MM.1S (cell line): ENCODE data around the gene IL13.

Source experiments
- DNase-seq: peaks from one replicate; pipeline ENCODE4 v3.0.0-alpha.2; 2015
- H2AFZ ChIP-seq: fragments of 300-600 bp; sonication (generic); 2 replicates; pipeline ENCODE4 v1.6.0; 2016; ENCODE audit warnings: antibody characterized with exemption, low read length
- H3F3A ChIP-seq: fragments of 300-600 bp; sonication (generic); 2 replicates; pipeline ENCODE4 v1.6.1; 2016; ENCODE audit warnings: mild to moderate bottlenecking, antibody characterized with exemption, low read length, moderate library complexity, mixed read lengths; ENCODE audit not compliant: insufficient read depth
- H3K27ac ChIP-seq: fragments of 300-600 bp; sonication (generic); 2 replicates; pipeline ENCODE4 v1.5.1; 2016; ENCODE audit warnings: mild to moderate bottlenecking, low read length
- H3K27me3 ChIP-seq: fragments of 300-600 bp; sonication (generic); replicated peaks from 2 replicates; pipeline ENCODE4 v1.6.0; 2016; ENCODE audit warnings: low read length; ENCODE audit not compliant: insufficient read depth
- H3K36me3 ChIP-seq: fragments of 300-600 bp; sonication (generic); replicated peaks from 2 replicates; pipeline ENCODE4 v1.6.1; 2016; ENCODE audit warnings: mild to moderate bottlenecking, low read length, mixed read lengths; ENCODE audit not compliant: insufficient read depth
- H3K4me1 ChIP-seq: fragments of 300-600 bp; sonication (generic); 2 replicates; pipeline ENCODE4 v1.6.1; 2016; ENCODE audit warnings: low read length, mixed read lengths
- H3K4me2 ChIP-seq: fragments of 300-600 bp; sonication (generic); 2 replicates; pipeline ENCODE4 v1.6.0; 2016; ENCODE audit warnings: low read depth, low read length
- H3K4me3 ChIP-seq: fragments of 300-600 bp; sonication (generic); 2 replicates; pipeline ENCODE4 v1.5.1; 2016; ENCODE audit warnings: low read length, mixed read lengths
- H3K79me2 ChIP-seq: fragments of 300-600 bp; sonication (generic); 2 replicates; pipeline ENCODE4 v1.6.1; 2016; ENCODE audit warnings: mixed run types, low read length, mixed read lengths
- H3K9ac ChIP-seq: fragments of 300-600 bp; sonication (generic); 2 replicates; pipeline ENCODE4 v1.6.1; 2016; ENCODE audit warnings: low read length, mixed read lengths
- H3K9me2 ChIP-seq: fragments of 300-600 bp; sonication (generic); replicated peaks from 2 replicates; pipeline ENCODE4 v1.6.1; 2016; ENCODE audit warnings: mild to moderate bottlenecking, low read length, mixed read lengths; ENCODE audit not compliant: insufficient read depth
- H3K9me3 ChIP-seq: fragments of 300-600 bp; sonication (generic); replicated peaks from 2 replicates; pipeline ENCODE4 v1.6.1; 2016; ENCODE audit warnings: mild to moderate bottlenecking, low read length, mixed read lengths; ENCODE audit not compliant: insufficient read depth
- H4K20me1 ChIP-seq: fragments of 300-600 bp; sonication (generic); 2 replicates; pipeline ENCODE4 v1.6.1; 2016; ENCODE audit warnings: mild to moderate bottlenecking, low read length, moderate library complexity, mixed read lengths; ENCODE audit not compliant: insufficient read depth
- CTCF ChIP-seq: fragments of 300-600 bp; sonication (generic); IDR thresholded peaks from 2 replicates; pipeline ENCODE4 v1.5.1; 2016; ENCODE audit warnings: antibody characterized with exemption, low read length, mixed read lengths
- EZH2 ChIP-seq: fragments of 300-600 bp; sonication (generic); optimal IDR thresholded peaks from 2 replicates; pipeline ENCODE3; 2017; ENCODE audit warnings: low read depth, mild to moderate bottlenecking, antibody characterized with exemption, low read length, mixed read lengths
- EZH2phosphoT487 ChIP-seq: fragments of 300-600 bp; sonication (generic); IDR thresholded peaks from 2 replicates; pipeline ENCODE4 v1.6.1; 2018; ENCODE audit warnings: antibody characterized with exemption, low read length

IL13 gene

GRCh38 chr5:132681476-132681831, 23.5 kb downstream of the IL13 start:
- no peaks in the 10 kb centered on the region for H3K9me2 ChIP-seq
- no peak overlapping the region for H3K27ac ChIP-seq
- no peak overlapping the region for H2AFZ ChIP-seq
- no peak overlapping the region for H3K4me3 ChIP-seq
- TF ChIP-seq CTCF = no peak
- 0 out of 2 replicates have a peak, but pooled peaks cover 5% of the 10 kb centered on the region for H3K4me1 ChIP-seq
- no peaks in the 10 kb centered on the region for H3K79me2 ChIP-seq
- no peaks in the 10 kb centered on the region for H3K27me3 ChIP-seq
- no peaks in the 10 kb centered on the region for H3F3A ChIP-seq
- H3K36me3 ChIP-seq = no peaks in the 10 kb centered on the region
- H3K4me2 ChIP-seq = no peak overlapping the region
- no peaks in the 10 kb centered on the region for H3K9me3 ChIP-seq
- no peak for DNase-seq
- no peaks in the 10 kb centered on the region for H4K20me1 ChIP-seq
- no peak overlapping the region for H3K9ac ChIP-seq

GRCh38 chr5:132681983-132682382, 24.0 kb downstream of the IL13 start:
- no peak for DNase-seq
- H2AFZ ChIP-seq = no peak overlapping the region
- H3K4me2 ChIP-seq = no peak overlapping the region

GRCh38 chr5:132684491-132684890, 26.5 kb downstream of the IL13 start:
- H3K9me3 ChIP-seq = no peaks in the 10 kb centered on the region
- H3K9ac ChIP-seq = no peak overlapping the region

More at GRCh38 chr5:132681983-132682382, 24.0 kb downstream of the IL13 start:
- H3K36me3 ChIP-seq = no peaks in the 10 kb centered on the region
- H3K79me2 ChIP-seq = no peaks in the 10 kb centered on the region
- no peaks in the 10 kb centered on the region for H3K9me3 ChIP-seq
- H3K9me2 ChIP-seq = no peaks in the 10 kb centered on the region
- 0 out of 2 replicates have a peak, but pooled peaks cover 5% of the 10 kb centered on the region for H3K4me1 ChIP-seq
- no peak overlapping the region for H3K27ac ChIP-seq
- H3F3A ChIP-seq = no peaks in the 10 kb centered on the region
- no peaks in the 10 kb centered on the region for H3K27me3 ChIP-seq
- no peak overlapping the region for H3K9ac ChIP-seq
- H3K4me3 ChIP-seq = no peak overlapping the region
- TF ChIP-seq CTCF (no peak), EZH2phosphoT487 (no peak), EZH2 (no peak)
- no peaks in the 10 kb centered on the region for H4K20me1 ChIP-seq

More at GRCh38 chr5:132684491-132684890, 26.5 kb downstream of the IL13 start:
- no peaks in the 10 kb centered on the region for H3K9me2 ChIP-seq
- no peaks in the 10 kb centered on the region for H4K20me1 ChIP-seq
- no peaks in the 10 kb centered on the region for H3K27me3 ChIP-seq
- H3K4me2 ChIP-seq = no peak overlapping the region
- no peak overlapping the region for H2AFZ ChIP-seq
- H3K36me3 ChIP-seq = no peaks in the 10 kb centered on the region
- H3K4me3 ChIP-seq = no peak overlapping the region
- DNase-seq = no peak
- no peak overlapping the region for H3K27ac ChIP-seq
- no peaks in the 10 kb centered on the region for H3F3A ChIP-seq
- H3K79me2 ChIP-seq = no peaks in the 10 kb centered on the region
- H3K4me1 ChIP-seq = 0 out of 2 replicates have a peak, but pooled peaks cover 5% of the 10 kb centered on the region
- TF ChIP-seq EZH2 (no peak), CTCF (no peak), EZH2phosphoT487 (no peak)
